ENCODE results near the gene SLC6A3.

- TF ChIP-seq CTCF (conservative IDR thresholded peaks at IDR 0.05; ENCODE audit: low read length): no peak
- TF ChIP-seq EZH2phosphoT487 (IDR thresholded peaks at IDR 0.05; ENCODE audit: borderline replicate concordance, low read depth, low read length): no peak
Observed at GRCh38 chr5:1474183-1474839, 29.1 kb upstream of the SLC6A3 start.

All from OCI-LY7 (cell line).